ENCODE data around the gene GPR84. TPM values are rescaled to one million over a fixed set of nuclear protein-coding genes. Genes with fewer than 3 reads are reported as not detected.
"Not testable (repeated sequence)": the region's sequence is repeated elsewhere in the genome, so short reads cannot be mapped to it uniquely, and the experiment has no call there.

Gene GPR84
- polyA plus RNA-seq, 3 donors: 0.16 to 0.24 (median 0.19) TPM

DNA sequence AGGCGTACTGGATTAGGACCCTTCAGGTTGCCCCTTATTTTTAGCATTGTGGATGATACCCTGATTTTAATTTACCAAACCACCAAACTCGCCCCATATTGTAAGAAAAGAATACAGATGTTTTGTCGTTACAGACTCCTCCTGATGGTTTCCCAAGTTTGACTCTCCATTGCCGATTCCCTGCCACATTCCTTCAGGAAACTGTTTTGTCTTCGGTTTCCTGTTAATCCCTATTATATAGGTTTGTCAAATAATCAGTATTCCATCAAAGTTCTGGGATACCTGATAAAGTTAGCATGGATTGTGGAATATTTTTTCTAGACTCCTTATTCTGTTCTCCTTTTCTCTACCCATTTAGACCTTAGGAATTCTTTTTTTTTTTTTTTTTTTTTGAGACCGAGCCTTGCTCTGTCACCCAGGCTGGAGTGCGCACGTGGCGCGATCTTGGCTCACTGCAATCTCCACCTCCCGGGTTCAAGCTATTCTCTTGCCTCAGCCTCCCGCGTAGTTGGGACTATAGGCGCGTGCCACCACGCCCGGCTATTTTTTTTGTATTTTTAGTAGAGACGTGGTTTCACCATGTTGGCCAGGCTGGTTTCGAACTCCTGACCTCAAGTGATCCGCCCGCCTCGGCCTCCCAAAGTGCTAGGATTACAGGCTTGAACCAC lies 38.7 kb downstream of the GPR84 start:
- DNase-seq: not testable (repeated sequence)

DNA sequence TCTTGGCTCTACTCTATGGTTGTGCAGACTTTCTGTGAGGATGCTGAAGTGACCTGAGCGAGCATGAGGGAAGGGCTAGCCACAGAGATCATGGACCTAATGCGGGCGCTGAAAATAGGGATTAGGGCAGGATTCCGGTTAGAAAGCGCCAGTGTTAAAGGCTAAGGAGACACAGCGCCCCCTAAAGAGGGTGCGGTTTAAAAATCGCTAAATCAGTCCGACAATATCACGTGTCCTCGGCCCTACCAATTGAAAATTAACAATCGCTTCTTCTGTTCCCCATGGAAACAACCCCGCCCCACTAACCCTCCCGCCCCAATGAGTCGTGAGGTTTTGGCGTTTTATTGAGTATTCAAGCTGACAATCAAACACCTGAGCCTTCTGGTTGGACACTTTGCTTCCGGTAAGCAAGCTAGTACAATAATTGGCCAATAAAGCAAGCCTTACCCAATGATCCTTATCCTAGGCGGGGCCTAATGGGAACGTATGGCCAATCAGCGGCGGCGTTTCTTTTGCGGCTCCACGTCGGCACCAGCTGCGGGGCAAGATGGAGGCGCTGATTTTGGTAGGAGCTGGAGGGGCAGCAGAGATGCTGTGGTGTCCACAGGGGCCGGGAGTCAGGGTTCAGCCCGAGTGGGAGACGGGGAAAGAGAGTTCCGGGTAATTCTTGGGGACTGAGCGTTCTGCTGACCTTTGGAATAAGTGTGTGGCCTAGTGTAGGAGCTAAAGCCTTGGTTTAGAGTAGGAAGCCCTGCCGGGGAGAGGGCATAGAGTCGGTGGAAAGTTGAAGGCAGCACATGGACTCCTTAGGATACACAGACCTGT lies 39.5 kb downstream of the GPR84 start, which contains the start of gene COPZ1:
Gene COPZ1 (plus strand): TSS at position 515 of the 825 bp plus-strand sequence. CDS start 33 bp downstream, at position 548.
- DNase-seq: peak; percentile 100

DNA sequence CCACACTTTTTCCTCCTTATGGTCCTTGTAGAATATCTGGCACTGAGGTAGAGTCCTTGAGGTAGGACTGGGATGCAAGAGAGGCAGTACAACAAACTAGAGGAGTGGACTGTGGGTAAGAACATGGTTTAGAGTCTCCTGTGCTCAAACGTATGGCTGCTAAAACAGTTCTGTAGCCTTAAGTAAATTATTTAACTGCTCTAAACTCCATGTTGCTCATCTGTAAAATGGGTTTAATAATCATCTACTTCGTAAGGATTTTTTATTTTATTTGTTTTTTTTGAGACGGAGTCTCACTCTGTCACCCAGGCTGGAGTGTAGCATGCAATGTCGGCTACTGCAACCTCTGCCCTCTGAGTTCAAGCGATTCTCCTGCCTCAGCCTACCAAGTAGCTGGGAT lies 42.9 kb downstream of the GPR84 start:
- no peak for DNase-seq

Other genes starting within 250 kb of the GPR84 start
- 10 to 100 TPM; 30.3 to 43.3 (median 38.6) TPM for gene SMUG1, start 175.5 kb downstream of the GPR84 start, polyA plus RNA-seq (ENCODE audit: insufficient read length in 3 of 3)
- gene CBX5, start 84.4 kb downstream of the GPR84 start, polyA plus RNA-seq (ENCODE audit: insufficient read length in 3 of 3): 100 to 1,000 TPM; 103 to 146 (median 132) TPM
- gene HNRNPA1, start 83.8 kb downstream of the GPR84 start, polyA plus RNA-seq (ENCODE audit: insufficient read length in 3 of 3): 1,000 to 10,000 TPM; 3,268 to 3,632 (median 3,494) TPM
- 1 to 10 TPM; 2.2 to 2.4 (median 2.3) TPM for gene NFE2, start 63.5 kb downstream of the GPR84 start, polyA plus RNA-seq (ENCODE audit: insufficient read length in 3 of 3)
- gene COPZ1, start 39.4 kb downstream of the GPR84 start, polyA plus RNA-seq (ENCODE audit: insufficient read length in 3 of 3): 100 to 1,000 TPM; 189 to 227 (median 216) TPM
- gene ZNF385A, start 20.2 kb upstream of the GPR84 start, polyA plus RNA-seq (ENCODE audit: insufficient read length in 3 of 3): 10 to 100 TPM; 11.9 to 14.6 (median 13.0) TPM
- gene ITGA5, start 54.8 kb upstream of the GPR84 start, polyA plus RNA-seq (ENCODE audit: insufficient read length in 3 of 3): 10 to 100 TPM; 40.1 to 50.0 (median 46.8) TPM
- 1 to 10 TPM in 1 of 3 donors, not detected in 2; 2.4 TPM for gene GTSF1, start 109.1 kb upstream of the GPR84 start, polyA plus RNA-seq (ENCODE audit: insufficient read length in 3 of 3)
- gene NCKAP1L, start 133.3 kb upstream of the GPR84 start, polyA plus RNA-seq (ENCODE audit: insufficient read length in 3 of 3): 1 to 10 TPM; 2.8 to 4.1 (median 3.4) TPM
- gene PDE1B, start 185.1 kb upstream of the GPR84 start, polyA plus RNA-seq (ENCODE audit: insufficient read length in 3 of 3): 1 to 10 TPM; 7.9 to 9.8 (median 9.3) TPM
- 10 to 100 TPM; 54.6 to 61.5 (median 60.7) TPM for gene PPP1R1A, start 224.2 kb upstream of the GPR84 start, polyA plus RNA-seq (ENCODE audit: insufficient read length in 3 of 3)